ENCODE results near the gene GLP2R.

Gene GLP2R

DNA sequence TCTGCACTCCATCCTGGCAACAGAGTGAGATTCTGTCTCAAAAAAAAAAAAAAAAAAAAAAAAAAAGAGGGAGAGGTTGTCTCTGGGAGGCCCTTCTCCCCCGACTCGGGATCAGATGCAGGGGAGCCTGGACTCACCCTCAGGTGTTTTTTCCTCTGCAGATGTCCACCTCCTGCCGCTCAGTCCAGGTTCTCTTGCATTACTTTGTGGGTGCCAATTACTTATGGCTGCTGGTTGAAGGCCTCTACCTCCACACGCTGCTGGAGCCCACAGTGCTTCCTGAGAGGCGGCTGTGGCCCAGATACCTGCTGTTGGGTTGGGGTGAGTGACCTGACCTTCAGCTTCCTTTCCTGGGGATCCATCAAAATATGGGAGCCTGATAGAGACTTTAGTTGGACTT, 34.1 kb downstream of the GLP2R start:
- DNase-seq (ENCODE audit: low read depth): no peak

DNA sequence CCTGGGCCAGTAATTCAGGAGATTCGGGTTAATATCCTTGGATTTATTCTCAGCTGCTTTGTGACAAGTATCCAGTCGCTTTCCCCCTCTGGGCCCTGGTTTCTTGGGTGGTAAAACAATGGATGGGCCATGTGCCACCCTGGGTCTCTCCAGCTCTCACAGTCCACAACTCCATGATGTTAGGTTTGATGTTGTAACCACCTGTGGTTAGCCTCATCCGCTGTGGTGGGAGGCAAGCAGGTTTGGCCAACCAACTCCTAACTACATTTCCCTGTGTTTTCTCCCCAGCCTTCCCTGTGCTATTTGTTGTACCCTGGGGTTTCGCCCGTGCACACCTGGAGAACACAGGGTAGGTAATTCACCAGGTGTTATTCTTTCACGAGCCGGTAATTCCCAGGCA, 35.1 kb downstream of the GLP2R start:
- no peak for DNase-seq (ENCODE audit: low read depth)

DNA sequence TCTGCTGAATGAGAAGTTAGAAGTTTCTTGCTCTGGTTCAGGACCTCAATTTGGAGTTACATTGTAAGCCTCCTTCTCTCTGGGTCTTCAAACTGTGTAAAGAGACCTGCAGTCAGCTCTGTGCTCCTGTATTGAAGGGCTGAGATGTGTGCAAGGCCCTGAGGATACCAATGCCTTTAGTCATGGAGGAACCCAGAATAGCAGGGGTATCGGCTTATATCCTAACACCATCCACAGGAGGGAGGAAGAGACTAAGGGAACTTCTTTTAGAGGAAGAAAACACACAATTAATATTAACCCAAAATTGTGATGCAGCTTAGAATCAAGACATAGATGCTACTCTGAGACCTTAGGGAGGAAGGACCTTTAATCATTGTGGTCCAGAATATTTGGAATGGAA, 36.5 kb downstream of the GLP2R start:
- DNase-seq (ENCODE audit: low read depth): no peak

DNA sequence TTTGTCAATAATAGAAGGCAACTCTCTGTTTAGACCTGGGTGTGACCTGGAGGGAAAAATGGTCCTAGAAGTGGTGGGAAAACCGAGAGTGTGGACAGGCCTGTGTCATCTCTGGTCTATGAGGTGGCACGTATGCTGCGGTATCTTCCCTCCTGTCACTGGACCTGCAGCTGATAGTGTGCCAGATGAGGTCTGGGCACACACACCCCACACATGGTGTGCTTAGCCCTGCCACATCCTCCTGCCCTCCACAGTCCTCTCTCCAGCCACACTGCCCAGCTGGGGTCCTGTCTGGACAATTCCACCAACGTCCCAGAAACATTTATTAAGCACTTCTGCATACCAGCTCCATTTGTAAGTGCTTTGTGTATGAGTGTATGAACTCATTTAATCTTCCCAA, 37.2 kb downstream of the GLP2R start:
- DNase-seq (ENCODE audit: low read depth): no peak

DNA sequence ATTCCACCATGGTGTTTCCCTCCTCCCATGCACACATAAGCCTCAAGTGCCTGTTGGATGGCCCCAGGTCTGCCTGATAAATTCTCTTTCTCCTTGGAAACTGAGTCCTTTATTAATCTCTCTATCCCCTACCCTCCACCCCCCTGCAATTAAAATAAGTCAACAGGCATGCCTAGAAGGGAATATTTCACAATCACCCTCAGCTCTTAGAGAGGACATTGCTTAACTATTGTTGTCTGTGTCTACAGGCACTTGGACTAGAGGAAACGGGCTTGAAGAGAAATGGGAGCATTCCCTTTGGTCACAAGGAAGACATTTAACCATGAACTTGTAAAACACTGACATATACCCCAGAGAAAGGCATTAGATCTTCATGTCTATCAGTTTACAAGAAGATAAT, 39.9 kb downstream of the GLP2R start:
- no peak for DNase-seq (ENCODE audit: low read depth)

DNA sequence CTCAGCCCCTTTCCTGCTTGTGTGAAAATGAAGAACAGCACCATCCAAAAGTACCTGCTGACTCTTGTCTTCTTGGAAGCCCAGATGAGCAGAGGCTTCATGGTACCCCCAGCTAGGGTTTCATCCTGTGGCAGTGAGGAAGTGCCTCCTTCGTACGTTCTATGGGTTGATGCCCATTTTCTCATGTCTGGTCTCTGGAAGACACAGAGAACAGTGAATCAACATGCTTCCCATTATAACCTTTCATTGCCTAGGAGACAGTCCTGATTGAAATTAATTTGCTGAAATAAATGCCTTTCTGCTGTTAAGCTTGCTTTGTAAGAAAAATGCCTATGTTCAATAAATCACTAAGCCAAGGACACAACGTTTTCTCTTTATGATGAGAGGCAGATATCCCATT, 42.8 kb downstream of the GLP2R start:
- no peak for DNase-seq (ENCODE audit: low read depth)

DNA sequence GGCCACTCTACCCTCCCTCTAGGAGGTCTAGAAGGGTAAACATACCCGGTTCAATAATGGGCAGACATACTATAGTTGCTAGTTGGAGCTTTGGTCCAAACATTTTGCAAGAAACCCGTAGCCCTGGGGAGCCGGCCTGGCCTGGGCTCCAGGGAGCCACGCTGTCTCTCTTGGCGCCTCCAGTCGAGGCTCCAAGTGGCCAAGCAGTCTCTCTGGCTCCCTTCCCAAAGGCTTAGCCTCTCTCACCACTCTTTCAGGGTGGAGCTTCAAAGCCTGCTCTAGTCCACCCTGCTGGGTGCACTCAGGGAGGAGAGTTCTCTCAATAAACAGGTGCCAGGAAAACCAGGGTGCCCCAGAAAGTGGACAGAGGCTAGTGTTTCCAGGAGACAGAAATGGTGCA, 47.1 kb downstream of the GLP2R start:
- no peak for DNase-seq (ENCODE audit: low read depth)

DNA sequence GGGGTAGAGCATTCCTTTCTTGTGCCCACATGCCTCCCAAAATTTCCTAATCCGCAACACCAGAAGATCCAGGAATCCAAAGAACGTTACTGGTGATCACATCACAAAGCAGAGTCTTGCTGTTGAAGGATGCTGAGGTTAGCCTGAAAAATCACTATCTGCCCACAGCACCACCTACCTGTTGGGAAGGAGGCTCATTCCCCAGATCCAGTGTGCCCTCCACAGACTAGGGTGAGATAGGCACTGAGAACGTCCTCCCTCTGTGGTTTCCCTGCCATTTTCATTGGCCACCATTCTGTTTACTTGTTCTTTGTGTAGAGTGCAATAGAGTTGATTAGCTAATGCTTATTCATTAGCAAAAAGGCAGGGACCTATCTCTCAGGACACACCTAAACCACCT, 49.0 kb downstream of the GLP2R start:
- no peak for DNase-seq (ENCODE audit: low read depth)

DNA sequence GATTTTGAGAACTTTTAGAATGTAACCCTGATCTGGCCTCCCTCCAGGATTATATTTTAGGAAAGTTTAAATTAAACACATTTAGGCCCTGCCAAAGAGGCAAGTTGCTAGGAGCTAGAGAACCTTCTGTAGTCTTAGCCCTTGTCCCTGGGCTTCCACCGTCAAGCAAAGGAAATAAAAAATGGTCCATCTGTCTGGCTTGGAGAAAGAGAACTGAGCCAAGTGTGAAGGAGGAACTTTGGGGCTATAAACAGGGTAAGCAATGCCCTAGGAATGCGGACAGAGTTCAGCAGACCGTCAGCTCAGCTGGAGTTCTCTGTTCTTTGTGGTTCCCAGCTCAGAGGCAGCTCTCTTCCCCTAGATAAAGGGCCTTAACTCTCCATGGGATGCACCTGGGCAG, 49.7 kb downstream of the GLP2R start:
- DNase-seq (ENCODE audit: low read depth): no peak

DNA sequence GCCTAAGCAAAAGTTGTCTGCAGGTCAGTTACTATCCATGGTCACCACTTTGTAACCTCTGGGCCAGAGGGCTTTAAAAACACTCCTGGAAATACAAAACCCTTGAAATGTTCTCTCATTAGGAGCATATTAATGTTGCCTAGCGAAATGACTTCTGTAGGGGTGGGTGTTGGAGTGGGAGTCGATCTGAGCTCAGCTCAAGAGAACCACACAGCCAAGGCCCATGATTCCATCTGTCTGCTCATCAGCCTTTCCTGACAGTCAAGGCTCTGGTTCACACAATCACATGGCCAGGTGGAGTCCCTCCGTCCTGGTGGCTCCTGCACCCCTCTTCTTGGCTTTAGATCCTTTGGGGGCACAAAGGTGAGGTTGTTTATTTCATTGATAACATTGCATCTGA, 52.6 kb downstream of the GLP2R start:
- no peak for DNase-seq (ENCODE audit: low read depth)

DNA sequence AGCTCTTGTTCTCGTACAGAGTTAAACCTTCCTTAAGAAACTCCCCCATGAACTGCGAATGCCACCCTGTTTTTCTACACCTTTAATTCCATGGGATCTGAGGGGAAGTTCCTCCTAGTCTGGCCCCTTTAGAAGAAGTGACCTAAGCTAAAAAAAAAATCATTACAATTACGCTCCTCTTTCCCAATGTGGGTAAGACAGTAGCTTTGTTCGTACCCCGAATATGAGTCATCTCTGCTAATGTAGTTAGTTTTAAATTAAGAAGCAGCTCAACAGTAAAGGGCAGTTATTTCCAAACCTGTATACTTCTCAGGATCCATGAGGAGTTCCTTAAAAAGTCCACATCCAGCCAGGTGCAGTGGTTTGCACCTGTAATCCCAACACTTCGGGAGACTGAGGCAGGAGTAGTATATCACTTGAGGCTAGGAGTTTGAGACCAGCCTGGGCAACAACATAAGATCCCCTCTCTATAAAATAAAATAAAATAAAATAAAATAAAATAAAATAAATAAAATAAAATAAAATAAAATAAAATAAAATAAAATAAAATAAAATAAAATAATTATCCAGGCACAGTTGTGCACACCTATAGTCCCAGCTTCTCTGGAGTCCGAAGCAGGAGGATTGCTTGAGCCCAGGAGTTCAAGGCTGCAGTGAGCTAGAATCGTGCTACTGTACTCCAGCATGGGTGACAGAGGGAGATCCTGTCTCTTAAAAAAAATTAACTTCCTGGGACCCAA, 53.2 kb downstream of the GLP2R start:
- DNase-seq (ENCODE audit: low read depth): no peak

DNA sequence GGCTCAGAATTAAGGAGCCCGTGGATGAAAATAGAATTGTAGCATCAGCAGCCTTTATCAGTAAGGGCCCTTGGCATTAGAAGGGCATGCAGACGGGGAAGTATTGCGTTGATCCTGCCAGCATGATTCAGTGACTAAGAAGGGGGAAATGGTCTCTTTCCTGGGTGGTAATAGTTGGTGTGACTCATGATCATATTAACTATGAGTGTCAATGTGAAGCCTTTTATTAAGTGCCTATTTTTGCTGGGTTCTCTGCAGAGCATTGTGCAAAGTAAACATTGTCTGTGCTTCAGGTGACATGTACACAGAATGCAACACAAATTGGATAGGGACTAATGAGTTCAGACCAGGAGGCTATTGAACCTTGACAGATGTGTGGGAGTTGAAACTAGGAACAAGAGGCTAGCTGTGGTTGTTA, 54.9 kb downstream of the GLP2R start:
- DNase-seq (ENCODE audit: low read depth): no peak

DNA sequence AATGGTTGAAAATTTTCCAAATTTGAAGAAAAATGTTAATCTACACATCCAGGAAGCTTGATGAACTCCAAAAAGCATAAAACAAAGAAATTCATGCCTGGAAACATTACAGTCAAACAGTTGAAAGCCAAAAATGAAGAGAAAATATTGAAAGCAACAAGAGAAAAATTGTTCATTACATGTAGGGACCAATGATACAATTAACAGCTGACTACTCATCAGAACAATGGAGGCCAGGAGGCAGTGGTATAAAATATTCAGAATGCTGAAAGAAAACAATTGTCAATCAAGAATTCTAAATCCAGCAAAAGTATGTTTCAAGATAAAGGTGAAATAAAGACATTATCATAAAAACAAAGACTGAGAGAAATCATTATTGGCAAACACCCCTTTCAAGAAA, 57.7 kb downstream of the GLP2R start:
- no peak for DNase-seq (ENCODE audit: low read depth)

DNA sequence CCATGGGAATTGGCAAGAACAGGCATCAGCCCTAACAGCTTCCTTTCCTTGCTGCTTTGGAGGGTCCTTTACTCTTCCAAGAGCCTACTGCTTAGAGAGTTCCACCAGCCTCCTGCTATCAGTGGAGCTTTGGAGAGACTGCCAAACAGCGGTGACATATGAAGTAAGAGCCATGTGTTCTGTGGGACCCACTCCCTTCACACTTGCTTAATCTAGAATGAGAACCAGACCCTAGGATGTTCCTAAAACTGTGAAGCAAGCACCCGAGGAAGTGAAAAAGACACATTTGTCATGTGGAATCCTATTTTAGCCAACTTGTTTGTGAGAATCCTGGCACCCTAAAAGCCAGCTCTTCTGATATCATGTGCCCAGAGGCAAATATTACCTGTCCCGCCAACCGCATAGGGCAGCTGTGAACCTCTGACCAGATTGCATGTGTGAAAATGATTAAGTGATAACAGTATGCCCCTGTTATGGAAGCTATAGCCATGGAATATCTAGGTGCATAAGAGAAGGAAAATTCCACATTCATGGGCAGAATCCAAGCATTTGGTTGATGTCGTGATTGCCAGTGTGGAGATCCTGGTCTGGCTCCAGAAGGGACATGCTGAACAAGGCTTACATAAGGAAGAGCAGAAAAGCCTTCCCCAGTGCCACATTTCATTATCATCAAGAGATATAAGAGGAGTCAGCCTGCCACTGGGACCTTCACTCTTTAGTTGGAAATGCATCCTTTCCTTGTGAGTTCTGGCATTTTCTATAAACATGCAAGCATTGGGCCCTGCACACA, 60.6 kb downstream of the GLP2R start:
- DNase-seq (ENCODE audit: low read depth): no peak

DNA sequence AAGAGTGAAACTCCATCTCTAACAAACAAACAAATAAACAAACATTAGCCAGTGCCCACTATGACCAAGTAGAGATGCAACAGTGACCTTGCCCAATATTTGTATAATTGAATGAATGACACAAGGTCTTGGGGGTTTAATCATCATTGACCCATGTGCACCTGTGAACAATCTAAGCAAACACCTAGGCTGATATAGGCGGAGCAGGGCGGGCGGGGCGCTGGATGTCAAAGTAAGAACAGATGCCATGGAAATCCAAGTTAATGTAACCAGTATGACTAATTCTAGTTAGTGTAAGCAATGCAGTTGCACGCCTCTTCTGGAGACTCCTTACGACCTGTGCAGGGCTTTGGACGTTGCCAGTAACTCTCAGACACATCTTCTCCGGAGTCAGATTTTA, 61.8 kb downstream of the GLP2R start:
- DNase-seq (ENCODE audit: low read depth): no peak

DNA sequence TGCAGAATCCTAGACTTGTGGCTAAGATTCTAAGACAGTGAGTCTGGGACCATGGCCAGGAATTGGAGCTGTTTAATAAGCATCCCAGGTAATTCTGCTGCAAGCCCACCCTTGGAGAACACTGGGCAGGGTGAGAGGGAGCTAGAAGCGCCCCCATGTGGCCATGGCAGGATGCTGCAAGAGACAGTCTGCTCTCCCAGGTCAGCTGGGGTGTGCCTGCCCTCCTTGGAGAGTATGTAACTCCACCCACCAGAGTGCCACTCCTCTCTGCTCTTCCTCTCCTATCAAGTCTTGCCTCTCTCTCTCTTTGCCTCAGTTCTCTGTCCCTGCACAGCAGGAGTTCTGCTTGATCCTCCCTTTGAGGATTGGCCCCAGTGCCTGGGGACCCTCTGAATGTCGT, 64.4 kb downstream of the GLP2R start:
- DNase-seq (ENCODE audit: low read depth): no peak

DNA sequence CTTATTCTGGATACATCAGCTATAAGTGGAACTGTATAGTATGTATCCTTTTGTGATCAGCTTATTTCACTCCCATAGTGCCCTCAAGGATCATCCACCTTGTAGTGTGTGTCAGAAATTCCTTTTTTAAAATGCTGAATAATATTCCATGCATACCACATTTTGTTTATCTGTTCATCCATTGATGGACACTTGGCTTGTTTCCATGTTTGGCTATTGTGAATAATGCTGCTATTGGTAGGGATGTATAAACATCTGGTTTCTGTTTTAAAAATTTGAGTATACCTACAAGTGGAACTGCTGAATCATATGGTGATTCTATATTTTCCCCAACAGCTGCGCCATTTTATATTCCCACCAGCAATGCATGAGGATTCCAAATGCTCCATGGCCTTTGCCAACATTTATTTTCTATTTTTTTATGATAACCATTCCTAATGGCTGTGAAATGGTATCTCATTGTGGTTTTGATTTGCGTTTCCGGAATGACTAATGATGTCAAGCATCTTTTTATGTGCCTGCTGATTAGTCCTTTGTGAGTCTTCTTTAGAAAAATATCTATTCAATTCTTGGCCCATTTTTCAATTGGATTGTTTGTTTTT, 67.8 kb downstream of the GLP2R start:
- DNase-seq (ENCODE audit: low read depth): no peak

DNA sequence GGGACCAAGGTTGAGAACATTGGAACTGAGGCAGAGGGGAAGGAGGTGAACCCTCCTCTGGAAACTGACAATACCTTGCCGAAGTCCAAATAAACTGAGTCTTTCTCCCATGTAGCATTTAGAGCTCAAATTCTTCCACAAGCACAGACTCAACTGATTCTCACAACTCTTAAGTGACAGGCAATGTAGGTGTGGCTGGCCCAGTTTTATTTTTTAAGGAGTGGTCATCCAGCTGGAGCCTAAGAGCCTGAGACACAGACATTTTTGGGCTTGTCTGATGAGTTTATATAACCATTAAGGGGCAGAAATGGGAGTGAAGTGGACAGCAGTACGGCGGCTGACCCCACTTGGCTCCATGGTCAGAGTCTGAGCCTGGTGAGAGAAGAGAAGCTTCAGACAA, 68.5 kb downstream of the GLP2R start:
- no peak for DNase-seq (ENCODE audit: low read depth)

DNA sequence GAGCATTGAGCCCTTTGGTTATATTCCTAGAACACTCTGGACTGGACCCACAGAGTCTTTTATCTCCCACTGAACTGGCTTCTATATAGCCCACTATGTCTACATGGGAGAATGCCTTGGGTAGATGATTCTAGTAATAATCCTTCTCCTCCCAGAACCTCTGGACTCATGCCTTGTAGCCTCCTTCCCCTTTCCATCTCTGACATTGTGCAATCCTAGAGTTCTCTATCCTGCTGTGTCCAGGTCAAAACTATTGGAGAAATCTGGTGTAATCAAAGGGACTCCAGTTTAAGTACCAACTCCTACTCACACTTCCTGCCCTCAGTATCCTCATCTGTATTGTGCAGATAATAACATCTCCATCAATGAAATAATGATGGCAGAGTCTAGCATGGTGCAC, 70.2 kb downstream of the GLP2R start:
- no peak for DNase-seq (ENCODE audit: low read depth)

DNA sequence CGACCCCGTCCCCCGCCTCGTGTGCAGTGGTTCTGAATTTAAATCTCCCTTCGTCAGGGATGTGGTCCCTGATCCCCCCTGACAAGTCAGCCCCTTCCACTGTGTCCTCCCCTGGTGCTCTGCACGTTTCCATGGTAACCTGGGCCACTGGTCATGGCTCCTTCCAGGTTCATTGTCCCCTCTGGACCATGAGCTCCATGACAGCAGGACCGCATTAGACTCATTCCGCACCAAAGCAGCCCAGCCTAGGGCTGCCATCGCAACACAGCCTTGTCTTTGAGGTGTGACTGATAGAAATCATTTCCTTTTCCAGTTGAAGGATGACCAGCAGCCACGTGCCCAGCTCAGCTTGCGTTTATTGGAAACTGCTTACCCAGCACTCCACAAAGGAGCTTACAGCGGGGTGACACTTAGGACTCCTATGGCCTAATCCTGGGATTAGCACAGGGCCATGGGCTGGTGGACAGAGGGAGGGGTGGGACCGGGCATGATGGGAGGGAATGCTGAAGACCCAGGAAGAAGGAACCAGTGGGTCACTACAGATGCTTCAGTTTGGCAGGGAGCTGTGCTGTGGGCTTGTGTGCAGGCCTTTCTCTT, 71.7 kb downstream of the GLP2R start:
- no peak for DNase-seq (ENCODE audit: low read depth)

DNA sequence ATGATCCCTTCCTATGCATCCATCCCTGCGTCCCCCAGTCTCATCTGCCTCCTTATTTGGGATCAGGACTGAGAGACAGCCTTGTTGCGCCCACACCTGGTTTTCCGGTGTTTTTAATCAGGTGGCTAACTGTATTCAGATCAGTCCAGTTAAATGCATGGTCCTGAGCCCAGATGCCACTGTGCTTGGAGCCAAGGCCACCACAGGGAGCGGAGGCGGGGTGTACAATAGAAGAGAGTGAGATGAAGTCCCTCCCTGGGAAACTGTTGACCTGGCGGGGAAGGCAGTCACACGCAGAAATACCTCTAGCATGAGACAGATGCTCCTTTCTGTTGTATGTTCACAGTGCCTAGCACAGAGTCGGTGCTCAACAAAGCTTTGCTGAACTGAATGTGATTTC, 73.1 kb downstream of the GLP2R start:
- no peak for DNase-seq (ENCODE audit: low read depth)

DNA sequence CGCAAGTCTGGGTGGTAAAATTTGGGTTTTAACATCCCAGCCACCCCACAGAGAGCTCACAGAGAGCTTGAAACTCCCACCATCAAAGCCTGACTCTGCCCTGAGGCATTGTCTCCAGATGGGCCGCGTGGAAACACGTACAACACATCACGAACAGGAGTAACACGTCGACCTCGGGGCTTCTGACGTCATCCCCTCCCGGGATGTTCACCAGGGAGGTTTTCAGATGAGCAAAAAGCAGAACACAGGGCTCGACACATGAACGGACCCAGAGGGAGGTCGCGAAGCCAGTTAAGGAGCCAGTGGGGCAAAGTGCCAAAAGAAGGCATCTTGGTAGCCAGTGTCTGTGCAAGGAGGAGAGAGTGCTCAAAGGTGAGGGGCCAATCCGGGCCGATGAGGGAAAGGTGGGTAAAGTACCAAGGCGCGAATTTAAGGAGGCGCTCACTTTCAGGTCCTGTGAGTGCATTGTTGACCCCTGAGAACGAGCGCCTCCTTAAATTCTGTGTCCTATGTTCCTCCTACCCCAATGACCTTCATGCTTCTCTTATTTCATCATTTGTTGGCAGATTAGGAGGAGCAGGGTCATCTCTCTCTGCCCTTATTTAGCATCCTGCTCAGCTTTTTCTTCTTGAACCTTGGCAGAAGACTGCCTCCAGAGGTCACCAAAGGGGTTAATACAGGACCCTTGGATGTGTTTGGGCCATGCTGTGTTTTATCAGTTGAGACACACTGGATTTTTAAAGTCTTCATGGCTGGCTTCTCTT, 73.7 kb downstream of the GLP2R start:
- DNase-seq (ENCODE audit: low read depth): no peak
